ENCODE results near the gene ACYP1. TPM values are rescaled to one million over a fixed set of nuclear protein-coding genes. Genes with fewer than 3 reads are reported as not detected.

The ACYP1 gene
- total and polyA plus RNA-seq, 2 donors (not counting 3 experiments of a cell fraction or from before 2014, with no cell fraction given) = 30.2 to 37.5 TPM

GRCh38 chr14:75081660-75082229 lies 17.9 kb upstream of the ACYP1 start:
- DNase-seq (ENCODE audit: low read depth, low spot score) = no peak
- Histone ChIP-seq H3K9ac (replicated peaks; ENCODE audit: extremely low read depth, insufficient read depth, low read length) (no peak overlapping the region), H3K4me2 (ENCODE audit: insufficient read depth, low read length) (no peak overlapping the region), H3K4me1 (ENCODE audit: control insufficient read depth, extremely low read depth, insufficient read depth, low read length) (no peaks in the 10 kb centered on the region), H3K27ac (ENCODE audit: insufficient read depth, low read depth, low read length) (no peak overlapping the region), H3K4me3 (replicated peaks in 1 of 3; ENCODE audit: insufficient read depth in 1 of 3, low read depth in 1 of 3, low read length in 3 of 3) (no peak overlapping the region), H3K36me3 (ENCODE audit: control insufficient read depth in 2 of 2, extremely low read depth in 1 of 2, insufficient read depth in 2 of 2, low read length in 2 of 2) (peaks cover 4 to 14% of the 10 kb centered on the region in 2 experiments), H4K20me1 (replicated peaks; ENCODE audit: control insufficient read depth, extremely low read depth, insufficient read depth, low read length) (no peaks in the 10 kb centered on the region), H3K9me1 (replicated peaks; ENCODE audit: control insufficient read depth, extremely low read depth, insufficient read depth, low read length) (no peaks in the 10 kb centered on the region), H3K79me2 (ENCODE audit: control insufficient read depth, insufficient read depth, low read length) (no peaks in the 10 kb centered on the region), H3K9me3 (replicated peaks; ENCODE audit: control insufficient read depth, insufficient read depth, low read length) (no peaks in the 10 kb centered on the region), H2AFZ (ENCODE audit: low read depth, low read length) (no peak overlapping the region), H3K27me3 (ENCODE audit: control insufficient read depth in 2 of 2, insufficient read depth in 2 of 2, low read length in 2 of 2) (no peaks in the 10 kb centered on the region)
- intact Hi-C loops (cut with micrococcal nuclease) (no loop called here), dilution Hi-C loops (cut with MboI; ENCODE audit: extremely low pct_ligation_motif_present, low sequenced_read_pairs) (no loop called here)
- BruUV-seq (replicated peaks) = no TSS peak
- POLR2A ChIA-PET = no interaction called here
- TF ChIP-seq POLR2A (IDR thresholded peaks at IDR 0.05; ENCODE audit: low read depth, low read length) (no peak), GATA2 (IDR thresholded peaks at IDR 0.05; ENCODE audit: insufficient read depth, insufficient read length, low read depth, low read length) (no peak), MYC (IDR thresholded peaks at IDR 0.05; ENCODE audit: low read depth, low read length) (no peak), FOS (IDR thresholded peaks at IDR 0.05; ENCODE audit: borderline replicate concordance, insufficient read depth, low read length) (no peak), CTCF (IDR thresholded peaks at IDR 0.05; ENCODE audit: extremely low read depth in 1 of 2, insufficient read depth in 1 of 2, low read depth in 1 of 2, low read length in 2 of 2) (no peak), POLR2AphosphoS5 (IDR thresholded peaks at IDR 0.05; ENCODE audit: insufficient read depth, low read depth, low read length) (no peak), JUN (IDR thresholded peaks at IDR 0.05; ENCODE audit: borderline replicate concordance, insufficient read depth, insufficient read length, low read depth) (no peak), MAX (IDR thresholded peaks at IDR 0.05; ENCODE audit: insufficient read depth, insufficient read length) (no peak), EZH2 (IDR thresholded peaks at IDR 0.05; ENCODE audit: borderline replicate concordance, low read depth, low read length, severe bottlenecking) (no peak)
- CTCF ChIA-PET = no interaction called here
- FAIRE-seq = no peak
